ENCODE results near the gene CYTH2.

GRCh38 chr19:48477067-48477685 is 8.0 kb downstream of the CYTH2 start:
- TF ChIP-seq ARNTL (CRISPR knock-in tag; IDR thresholded peaks at IDR 0.05; ENCODE audit: borderline replicate concordance, low read depth) (no peak), ZNF8 (CRISPR knock-in tag; IDR thresholded peaks at IDR 0.05) (no peak), BACH2 (CRISPR knock-in tag; IDR thresholded peaks at IDR 0.05; ENCODE audit: borderline replicate concordance) (no peak), RARB (CRISPR knock-in tag; IDR thresholded peaks at IDR 0.05) (no peak), TSHZ2 (CRISPR knock-in tag; IDR thresholded peaks at IDR 0.05) (no peak), ZFP3 (CRISPR knock-in tag; IDR thresholded peaks at IDR 0.05) (no peak), PPARA (CRISPR knock-in tag; IDR thresholded peaks at IDR 0.05; ENCODE audit: borderline replicate concordance) (no peak), CSDC2 (CRISPR knock-in tag; IDR thresholded peaks at IDR 0.05) (no peak), TCF4 (CRISPR knock-in tag; IDR thresholded peaks at IDR 0.05; ENCODE audit: borderline replicate concordance) (no peak), ZFP30 (CRISPR knock-in tag; IDR thresholded peaks at IDR 0.05) (no peak)
